ENCODE data around the gene SPSB4.

DNA sequence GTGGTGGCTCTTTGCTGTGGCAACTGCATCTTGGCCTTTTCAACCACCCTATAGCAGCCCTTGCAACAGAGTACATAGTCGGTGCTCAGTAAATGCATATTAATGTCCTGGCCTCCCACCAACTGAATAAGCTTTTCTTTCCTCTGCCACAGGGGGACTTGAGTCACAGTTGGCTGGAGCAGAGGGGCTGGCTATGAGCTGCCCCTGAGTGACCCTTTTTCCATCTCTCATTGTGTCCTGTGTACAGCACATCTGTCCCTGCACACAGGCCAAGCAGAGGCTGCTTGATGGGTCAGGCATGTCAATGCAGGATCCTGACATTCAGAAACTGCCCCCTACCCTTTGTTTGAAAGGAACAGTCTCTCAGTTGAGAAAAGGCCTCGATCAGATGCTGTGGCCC is 22.4 kb downstream of the SPSB4 start:
- TF ChIP-seq, protein P1, sequence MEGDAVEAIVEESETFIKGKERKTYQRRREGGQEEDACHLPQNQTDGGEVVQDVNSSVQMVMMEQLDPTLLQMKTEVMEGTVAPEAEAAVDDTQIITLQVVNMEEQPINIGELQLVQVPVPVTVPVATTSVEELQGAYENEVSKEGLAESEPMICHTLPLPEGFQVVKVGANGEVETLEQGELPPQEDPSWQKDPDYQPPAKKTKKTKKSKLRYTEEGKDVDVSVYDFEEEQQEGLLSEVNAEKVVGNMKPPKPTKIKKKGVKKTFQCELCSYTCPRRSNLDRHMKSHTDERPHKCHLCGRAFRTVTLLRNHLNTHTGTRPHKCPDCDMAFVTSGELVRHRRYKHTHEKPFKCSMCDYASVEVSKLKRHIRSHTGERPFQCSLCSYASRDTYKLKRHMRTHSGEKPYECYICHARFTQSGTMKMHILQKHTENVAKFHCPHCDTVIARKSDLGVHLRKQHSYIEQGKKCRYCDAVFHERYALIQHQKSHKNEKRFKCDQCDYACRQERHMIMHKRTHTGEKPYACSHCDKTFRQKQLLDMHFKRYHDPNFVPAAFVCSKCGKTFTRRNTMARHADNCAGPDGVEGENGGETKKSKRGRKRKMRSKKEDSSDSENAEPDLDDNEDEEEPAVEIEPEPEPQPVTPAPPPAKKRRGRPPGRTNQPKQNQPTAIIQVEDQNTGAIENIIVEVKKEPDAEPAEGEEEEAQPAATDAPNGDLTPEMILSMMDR (IDR thresholded peaks at IDR 0.05): no peak
- TF ChIP-seq EP300 (IDR thresholded peaks at IDR 0.05; ENCODE audit: low read depth): no peak

Measured in transverse colon (tissue), 3 donors.